HCT116 (cell line): ENCODE measurements around the gene GNRHR.

ENCODE experiments used
- EZH2 ChIP-seq: fragments of 200-600 bp; sonication (generic); IDR thresholded peaks from 2 replicates; pipeline ENCODE4 v1.6.1; 2017; ENCODE audit warnings: antibody characterized with exemption, mixed run types
- EZH2phosphoT487 ChIP-seq: fragments of 200-600 bp; IDR thresholded peaks from 2 replicates; pipeline ENCODE4 v1.6.1; 2018; ENCODE audit warnings: antibody characterized with exemption, borderline replicate concordance
- POLR2A ChIP-seq: IDR thresholded peaks from 2 replicates; pipeline ENCODE4 v1.7.0; 2011; ENCODE audit warnings: borderline replicate concordance; ENCODE audit not compliant: insufficient read depth, insufficient read length; ENCODE audit errors: extremely low read depth
- POLR2AphosphoS5 ChIP-seq: IDR thresholded peaks from 2 replicates; pipeline ENCODE4 v1.6.1; 2011; ENCODE audit warnings: mild to moderate bottlenecking, low read depth, low read length, moderate library complexity
- REST ChIP-seq: IDR thresholded peaks from 2 replicates; pipeline ENCODE4 v1.6.1; 2012; ENCODE audit warnings: low read depth
- TCF7L2 ChIP-seq: IDR thresholded peaks from 2 replicates; pipeline ENCODE4 v1.7.0; 2011; ENCODE audit warnings: borderline replicate concordance, inconsistent platforms; ENCODE audit not compliant: insufficient read depth, insufficient read length; ENCODE audit errors: extremely low read depth
- TF ChIP-seq, protein P1 (sequence below), 3 experiments: fragments of 200-600 bp in 1 of 3; sonication (generic) in 1 of 3; IDR thresholded peaks in 2 of 3; conservative IDR thresholded peaks in 1 of 3; 2 replicates each; pipeline ENCODE4 v1.5.1; 2012 to 2017; ENCODE audit warnings: low read depth in 2 of 3, low read length in 2 of 3, antibody characterized with exemption in 1 of 3, borderline replicate concordance in 1 of 3, control low read depth in 1 of 3, mild to moderate bottlenecking in 1 of 3, mixed read lengths in 1 of 3, mixed run types in 1 of 3, moderate library complexity in 1 of 3; ENCODE audit not compliant: insufficient read depth in 1 of 3

DNA sequence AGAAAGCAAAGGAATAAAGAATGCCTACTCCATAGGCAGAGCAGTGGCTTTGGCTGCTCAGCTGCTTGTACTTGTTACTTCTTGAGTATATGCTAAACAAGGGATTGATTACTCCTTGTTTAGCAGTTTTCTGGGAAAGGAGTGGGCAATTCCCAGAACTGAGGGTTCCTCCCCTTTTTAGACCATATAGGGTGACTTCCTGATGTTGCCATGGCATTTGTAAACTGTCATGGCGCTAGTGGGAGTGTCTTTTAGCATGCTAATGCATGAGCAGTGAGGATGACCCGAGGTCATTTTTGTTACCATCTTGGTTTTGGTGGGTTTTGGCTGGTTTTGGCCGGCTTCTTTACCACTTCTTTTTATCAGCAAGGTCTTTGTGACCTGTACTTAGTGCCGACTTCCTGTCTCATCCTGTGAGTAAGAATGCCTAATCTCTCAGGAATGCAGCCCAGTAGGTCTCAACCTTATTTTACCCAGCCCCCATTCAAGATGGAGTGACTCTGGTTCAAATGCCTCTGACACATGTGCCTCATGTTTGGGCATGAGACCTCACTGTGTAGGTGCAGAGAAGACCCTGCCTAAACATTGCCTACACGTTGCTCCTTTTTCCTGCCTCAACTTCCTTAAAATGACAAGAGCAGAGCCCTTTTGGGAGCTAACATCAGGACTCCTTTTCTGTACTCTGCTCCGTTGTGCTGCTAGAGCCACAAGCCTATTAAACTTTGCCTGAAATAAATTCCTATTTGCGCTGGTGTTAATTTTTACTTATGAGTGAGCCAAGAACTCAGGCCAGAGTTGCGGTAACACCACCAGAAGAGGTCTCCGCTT, 32.2 kb downstream of the GNRHR start:
- TF ChIP-seq POLR2AphosphoS5 (peak; percentile 53), REST (no peak), POLR2A (no peak), EZH2 (no peak), EZH2phosphoT487 (no peak), TCF7L2 (peak; percentile 70)
- TF ChIP-seq, protein P1, sequence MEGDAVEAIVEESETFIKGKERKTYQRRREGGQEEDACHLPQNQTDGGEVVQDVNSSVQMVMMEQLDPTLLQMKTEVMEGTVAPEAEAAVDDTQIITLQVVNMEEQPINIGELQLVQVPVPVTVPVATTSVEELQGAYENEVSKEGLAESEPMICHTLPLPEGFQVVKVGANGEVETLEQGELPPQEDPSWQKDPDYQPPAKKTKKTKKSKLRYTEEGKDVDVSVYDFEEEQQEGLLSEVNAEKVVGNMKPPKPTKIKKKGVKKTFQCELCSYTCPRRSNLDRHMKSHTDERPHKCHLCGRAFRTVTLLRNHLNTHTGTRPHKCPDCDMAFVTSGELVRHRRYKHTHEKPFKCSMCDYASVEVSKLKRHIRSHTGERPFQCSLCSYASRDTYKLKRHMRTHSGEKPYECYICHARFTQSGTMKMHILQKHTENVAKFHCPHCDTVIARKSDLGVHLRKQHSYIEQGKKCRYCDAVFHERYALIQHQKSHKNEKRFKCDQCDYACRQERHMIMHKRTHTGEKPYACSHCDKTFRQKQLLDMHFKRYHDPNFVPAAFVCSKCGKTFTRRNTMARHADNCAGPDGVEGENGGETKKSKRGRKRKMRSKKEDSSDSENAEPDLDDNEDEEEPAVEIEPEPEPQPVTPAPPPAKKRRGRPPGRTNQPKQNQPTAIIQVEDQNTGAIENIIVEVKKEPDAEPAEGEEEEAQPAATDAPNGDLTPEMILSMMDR (IDR thresholded peaks at IDR 0.05 in 2 of 3, conservative IDR thresholded peaks at IDR 0.05 in 1 of 3; ENCODE audit: borderline replicate concordance in 1 of 3, insufficient read depth in 1 of 3, low read depth in 2 of 3, low read length in 2 of 3): no peak
